ENCODE data around the gene USP49.

The USP49 gene

DNA sequence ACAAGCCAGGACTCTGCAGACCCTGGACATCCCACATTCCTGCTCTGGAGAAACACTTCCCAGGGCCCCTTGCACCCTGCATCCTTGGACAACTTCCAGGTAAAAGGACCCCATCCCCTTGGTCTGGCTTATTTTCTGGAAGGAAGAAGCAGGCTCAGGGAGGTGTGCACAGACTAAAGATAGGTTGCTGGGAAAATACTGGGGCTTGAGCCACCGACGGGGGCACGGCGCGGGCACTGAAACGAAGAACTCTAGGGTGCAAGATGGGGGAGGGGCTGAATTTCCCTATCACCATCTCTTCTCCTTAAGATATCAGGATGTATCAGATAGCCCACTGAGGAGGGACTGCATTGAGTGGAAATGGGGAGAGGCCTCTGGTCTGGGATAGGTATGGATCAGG is 116.3 kb downstream of the USP49 start:
- DNase-seq = no peak

DNA sequence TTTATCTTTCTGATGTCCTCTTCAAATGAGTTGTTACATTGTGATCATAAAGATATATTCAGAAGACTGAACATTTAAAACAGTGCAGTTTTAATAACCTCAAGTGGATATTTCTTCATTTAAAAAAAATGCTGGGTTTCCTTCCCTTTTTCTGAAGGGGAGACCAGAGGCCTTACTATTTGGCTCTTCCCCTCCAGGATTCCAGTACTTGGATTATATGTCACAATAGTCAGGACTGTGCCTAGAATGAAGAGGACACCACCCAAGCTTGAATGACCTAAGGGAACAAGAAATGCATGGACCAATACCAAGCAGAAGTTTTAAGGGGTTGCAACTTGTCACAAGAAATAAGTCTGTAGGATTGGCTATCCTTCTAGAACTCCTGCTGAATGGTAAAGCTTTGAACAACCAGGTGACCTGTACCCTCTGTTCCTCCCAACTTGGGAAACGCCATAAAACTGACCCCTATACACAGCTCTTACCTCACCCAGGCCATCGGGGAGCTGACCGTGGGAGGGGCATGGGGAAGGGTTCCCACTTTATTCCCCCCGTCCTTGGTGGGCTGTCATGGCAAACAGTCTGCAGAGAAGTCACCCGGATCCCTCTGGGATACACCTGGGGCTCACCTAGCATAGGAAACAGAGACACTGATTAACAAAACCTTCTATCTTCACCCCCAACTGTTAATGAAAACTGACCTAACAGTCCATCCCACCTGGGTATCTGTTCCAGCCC is 117.5 kb downstream of the USP49 start:
- no peak for DNase-seq

DNA sequence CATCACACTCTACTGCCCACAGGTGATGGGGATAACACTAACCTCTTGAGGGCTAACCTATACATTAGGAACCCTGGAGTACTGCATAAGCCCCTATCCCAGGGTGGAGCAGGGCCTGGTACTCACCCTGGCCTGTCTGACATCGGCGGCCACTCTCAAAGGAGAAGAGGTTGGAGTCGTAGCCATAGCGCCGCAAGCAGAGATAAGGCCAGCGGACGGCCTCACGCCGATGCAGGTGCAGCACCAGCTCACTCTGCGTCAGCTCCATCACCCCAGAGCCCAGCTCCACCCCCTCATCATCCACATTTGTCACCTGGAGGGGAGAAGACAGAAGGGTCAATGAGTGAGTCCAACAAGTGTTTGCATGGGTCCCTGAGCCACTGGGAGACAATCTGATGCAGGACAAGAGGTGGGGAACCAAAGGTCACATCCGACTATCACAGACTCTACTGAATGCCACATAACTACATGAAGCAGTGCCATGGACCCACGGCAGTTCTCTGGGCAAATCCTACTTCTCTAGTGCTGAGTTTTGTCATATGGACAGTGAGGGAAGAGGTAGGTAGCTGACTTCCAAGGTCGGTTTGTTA is 119.8 kb downstream of the USP49 start:
- no peak for DNase-seq

DNA sequence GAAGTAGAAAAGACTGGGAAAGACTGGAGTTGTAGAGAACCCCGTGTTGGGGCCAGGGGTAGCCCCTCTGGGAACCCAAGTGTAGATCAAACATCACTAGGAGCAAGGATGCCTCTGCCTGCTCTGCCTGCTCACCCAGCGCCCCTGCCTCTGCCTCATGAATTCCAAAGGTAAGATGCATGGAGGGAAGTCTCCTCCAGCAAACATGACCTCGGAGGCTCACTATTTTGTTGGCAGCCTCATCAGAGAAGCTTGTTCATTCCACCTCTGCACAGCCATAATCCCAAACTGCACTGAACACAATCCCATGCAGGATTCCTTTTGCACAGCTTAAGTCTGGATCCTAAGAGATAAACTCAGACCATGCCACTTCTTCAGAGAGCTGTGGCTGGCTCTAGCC is 120.3 kb downstream of the USP49 start:
- no peak for DNase-seq

DNA sequence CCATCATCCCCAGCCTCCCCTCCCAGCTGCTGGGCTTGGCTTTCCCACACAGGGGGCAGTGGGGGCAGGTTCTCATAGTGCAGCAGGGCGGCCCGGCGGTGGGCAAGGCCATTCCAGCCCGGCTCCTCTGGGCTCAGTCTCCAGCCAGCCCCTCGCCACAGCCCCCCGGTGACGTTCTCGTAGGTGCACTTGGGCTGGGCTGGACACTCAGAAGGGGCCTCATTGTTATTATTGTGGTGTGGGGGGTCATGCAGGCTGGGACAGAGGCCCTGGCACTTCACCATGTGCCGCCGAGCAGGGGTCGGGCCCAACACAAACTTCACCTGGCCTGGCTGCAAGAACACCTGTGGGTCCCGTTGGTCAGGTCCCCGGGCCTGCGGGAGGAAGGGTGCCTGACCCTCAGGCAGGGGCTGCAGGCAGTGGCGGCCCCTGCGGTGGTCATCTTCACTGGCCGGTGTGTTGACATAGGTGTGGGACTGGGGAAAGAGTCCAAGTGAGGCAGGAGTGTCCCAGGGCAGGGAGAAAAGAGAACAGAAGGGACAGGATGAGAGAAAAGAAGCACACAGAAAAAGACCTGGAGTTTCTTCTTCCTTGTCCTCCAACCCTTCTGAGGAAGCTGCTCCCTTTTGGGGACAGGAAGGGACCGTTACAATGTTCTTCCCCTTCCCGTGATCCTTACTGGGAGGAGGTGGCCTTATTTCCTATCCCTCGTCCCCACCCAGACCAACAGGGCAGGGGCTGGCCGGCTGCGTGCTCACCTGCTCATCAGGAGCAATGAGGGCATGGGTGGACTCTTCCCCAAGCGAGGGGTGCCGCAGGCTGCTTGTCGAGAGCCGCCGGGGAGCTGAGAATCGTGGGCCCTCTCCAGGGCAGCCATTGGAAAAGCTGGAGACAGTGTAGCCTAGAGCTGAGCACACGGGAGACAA is 123.9 kb downstream of the USP49 start:
- no peak for DNase-seq

DNA sequence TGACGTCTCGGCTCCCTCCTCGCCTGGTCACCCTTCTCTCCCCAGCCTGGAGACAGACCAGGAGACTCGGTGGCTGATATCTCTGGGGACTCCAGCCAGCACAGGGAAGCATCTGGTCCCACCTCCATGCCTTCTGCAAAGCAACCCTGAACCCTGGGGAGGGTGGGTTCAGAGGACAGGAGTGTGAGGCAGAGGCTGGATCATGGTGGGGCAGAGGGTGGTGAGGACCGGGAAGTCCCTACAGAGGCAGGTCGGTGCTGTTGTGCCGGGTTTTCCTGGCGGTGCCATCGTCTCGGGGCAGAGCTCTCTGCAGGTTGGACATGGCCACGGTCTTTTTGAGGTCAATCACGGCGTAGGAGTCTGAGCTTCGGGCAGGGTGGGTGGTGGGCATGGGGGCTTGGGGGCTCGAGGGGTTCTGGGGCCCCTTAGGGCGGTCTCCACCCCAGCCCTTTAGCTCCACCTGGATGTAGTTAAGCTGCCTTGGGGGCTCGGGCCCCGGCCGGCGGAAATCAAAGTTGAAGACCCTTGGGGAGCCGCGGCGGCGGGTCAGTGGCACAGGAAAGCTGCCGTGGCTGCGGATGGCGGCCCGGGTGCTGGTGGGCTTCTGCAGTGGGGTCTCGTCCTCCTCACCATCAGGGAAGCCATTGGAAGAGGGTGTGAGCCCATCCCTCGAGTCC is 124.7 kb downstream of the USP49 start:
- DNase-seq = no peak

DNA sequence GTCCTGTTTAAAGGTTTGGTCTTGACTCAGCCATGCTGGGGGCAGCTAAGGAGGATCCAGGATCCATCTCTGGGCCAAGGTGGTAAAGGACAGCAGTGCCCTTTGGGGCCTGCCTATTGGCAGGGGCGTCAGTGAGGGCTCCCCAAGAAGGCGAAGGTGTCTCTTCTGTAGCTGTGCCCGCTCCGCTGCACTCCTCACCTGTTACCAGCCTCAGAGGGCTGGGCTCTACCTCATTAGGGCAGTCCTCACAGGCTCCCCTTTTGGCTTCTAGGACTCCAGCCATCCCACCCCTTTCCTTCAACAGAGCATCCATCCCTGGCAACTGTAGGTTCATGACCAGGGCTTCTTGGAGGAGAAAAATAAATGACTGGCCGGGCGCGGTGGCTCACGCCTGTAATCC is 125.8 kb downstream of the USP49 start:
- DNase-seq = no peak

DNA sequence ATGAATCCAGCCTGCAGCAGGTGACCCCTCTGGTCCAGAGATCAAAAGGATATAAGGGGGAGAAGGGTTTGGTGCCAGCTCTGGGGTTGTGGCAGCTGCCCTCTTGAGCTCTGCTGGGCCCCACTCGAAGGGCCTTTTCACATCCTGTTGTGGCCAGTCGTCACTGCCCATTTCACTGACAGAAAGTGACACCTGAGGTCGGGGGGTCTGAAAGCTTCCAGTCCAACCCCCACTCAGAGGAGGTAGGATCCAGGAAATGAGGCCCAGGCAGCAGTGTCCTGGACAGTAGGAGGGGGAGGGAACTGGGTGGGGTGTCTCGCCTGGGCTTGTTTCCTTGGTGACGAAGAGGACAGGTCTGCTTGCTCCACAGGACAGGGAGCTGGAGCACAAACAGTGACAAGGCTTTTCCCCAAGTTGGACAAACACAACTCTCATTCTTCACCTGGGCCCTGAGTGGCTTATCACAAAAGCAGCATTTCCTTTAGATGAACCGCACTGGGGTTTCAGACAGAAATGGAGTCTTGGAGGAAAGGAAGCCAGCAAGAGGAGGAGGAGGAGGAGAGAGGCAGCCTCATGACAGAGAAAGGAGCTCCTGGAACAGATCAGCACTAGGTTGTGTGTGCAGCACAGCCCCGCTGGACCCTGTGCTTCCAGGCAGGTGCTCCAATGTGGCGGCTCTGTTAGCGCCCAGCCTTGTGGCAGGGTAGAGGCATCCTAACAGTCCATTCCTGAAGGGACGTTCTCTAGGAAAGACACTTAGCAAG is 126.4 kb downstream of the USP49 start:
- DNase-seq = no peak

DNA sequence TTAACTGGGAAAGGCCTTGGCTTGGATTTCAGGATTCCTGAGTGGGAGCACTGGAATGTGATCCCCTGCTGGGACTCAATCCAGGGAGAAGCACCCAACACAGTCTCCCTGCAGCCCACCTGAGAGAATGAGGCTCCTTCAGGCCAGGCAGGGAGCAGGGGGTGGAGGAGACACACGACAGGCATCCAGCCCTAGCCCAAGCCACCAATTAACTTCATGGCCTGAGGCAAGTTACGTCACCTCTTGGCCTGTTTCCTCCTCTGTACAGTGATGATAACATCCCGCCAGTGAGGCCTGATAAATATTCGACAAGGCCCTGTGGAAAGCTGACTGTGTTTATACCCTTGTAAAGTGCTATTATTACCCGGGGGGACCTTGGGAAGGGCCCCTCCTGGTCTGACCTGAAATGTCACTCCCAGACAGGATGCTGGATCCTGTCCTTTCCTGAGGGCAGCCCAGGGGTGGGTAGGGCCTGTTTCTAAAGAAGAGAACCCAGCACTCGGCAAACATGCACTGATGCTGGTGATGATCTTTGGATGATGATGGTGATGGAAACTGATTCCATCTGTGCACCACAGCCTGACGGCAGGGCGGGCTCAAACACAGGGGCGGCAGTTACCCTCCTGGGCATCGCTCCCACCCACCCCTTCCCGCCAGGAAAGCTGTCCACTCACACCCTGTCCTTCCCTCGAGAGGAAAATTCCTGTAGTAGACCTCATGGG is 127.9 kb downstream of the USP49 start:
- peak; percentile 96 for DNase-seq

DNA sequence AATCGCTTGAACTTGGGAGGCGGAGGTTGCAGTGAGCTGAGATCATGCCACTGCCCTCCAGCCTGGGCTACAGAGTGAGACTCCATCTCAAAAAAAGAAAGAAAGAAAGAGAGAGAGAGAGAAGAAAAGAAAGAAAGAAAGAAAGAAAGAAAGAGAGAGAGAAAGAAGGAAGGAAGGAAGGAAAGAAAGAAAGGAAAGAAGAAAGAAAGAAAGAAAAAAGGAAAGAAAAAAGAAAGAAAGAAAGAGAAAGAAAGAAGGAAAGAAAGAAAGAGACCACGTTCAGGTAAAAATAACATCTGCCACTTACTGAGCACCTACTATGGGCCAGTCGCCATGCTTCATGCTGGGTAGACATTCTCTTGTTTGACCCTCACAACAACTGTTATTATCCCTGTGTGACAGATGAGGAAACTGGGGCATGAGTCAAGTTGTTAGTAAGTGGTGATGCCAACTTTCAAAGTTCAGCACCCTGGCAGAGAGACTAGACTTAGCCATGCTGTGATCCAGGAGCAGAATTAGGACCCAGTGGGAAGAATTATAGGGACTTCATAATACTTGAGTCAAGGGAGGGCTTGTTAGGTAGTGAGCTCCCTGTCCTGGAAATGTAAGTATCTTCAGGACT is 129.0 kb downstream of the USP49 start:
- peak; percentile 25 for DNase-seq

DNA sequence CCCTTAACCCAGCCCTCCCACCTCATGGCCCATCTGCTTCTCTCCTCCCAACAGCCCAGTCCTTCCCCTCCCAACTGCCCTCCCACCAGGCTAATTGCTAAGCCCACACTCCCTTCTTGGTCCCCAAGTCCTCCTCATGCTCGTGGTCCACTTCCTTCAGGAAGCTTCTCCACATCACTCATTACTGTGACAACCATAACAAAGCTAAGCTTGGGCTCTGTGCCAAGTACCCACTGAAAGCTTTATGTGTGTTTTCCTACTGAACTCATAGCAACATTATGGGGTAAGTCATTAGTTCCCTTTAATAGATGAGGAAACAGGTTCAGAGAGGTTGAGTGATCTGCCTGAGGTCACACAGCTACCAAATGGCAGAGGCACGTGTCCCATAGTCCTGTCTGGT is 131.7 kb downstream of the USP49 start:
- DNase-seq = no peak

DNA sequence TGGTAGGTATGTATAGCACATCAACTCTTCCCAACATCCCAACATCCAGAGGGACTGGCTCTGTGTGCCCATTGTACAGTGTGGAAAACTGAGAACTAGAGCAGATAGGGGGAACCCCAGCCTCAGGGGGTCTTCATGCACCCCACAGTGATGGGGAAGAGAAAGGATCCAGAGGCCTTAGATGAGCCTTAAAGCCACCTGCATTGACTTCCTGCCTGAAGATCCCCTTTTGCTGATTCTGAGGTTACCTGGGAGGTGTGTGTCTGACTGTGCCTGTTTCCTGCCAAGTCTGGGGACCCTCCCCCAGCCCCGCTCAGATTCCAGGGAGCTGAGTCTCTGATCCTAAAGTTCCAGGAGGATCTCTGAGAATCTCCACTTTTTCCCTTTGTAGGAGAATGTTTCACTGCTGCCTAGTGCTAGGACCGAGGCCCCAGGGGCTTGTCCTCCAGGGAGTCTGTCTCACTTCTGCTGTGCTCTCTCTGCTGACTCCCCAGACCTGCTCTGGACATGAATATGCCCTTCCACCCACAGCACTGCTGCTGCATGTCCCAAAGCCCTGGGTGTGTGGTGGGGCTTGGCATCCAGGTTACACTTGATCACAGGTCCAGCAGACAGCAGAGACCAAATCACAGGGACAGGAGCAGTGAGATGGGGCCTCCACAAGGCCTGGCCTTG is 135.1 kb downstream of the USP49 start:
- DNase-seq = no peak

DNA sequence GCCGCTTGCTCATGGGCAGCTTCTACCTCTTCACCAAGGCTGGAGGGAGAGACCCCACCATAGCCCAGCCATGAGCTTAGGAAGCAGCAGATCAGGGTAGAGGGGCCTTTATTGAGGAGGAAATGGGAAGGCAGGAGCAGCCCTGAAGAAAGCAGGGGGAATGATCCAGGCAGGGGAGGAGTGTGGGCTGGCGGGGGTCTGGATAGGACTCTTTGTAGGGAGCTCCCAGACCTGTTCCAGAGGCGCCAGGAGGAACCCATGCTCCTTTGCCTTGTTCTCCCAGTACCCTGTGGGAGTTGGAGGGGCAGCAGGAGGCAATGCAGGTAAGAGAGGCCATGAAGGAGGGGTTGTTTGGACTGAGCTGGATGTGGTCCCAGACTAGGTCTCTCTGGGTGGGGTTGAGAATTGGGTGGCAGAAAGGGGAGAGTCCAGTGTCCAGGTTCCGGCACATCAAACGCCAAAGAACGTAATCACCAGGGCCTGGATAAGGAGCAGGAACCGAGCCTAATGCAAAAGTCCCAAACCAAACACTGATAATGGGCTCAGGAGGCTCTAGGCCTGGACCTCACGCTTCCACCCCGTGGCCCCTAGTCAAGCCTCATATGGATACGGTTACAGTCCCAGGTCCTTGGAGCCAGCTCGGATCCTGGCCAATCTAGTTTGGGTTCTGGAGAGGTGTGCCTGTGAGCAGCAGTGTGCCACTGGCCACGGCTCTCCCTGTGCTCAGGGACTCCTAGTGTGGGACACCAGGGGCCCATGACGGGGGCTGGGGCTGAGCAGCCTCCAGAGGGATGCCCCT is 135.9 kb downstream of the USP49 start:
- DNase-seq = no peak

DNA sequence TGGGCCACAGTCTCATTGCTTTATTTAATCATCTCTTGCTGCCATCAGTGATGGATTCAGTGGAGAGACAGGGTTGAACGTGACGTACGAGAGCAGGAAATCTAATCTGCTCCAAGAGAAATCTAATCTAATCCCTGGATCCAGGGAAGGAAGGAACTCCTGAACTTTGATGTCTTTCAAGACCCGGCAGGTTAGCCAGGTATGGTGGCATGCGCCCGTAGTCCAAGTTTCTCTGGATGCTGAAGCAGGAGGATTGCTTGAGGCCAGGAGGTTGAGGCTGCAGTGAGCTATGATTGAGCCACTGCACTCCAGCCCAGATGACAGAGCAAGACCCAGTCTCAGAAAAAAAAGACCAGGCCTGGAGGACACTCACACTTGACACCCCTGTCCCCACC is 136.5 kb downstream of the USP49 start:
- no peak for DNase-seq

DNA sequence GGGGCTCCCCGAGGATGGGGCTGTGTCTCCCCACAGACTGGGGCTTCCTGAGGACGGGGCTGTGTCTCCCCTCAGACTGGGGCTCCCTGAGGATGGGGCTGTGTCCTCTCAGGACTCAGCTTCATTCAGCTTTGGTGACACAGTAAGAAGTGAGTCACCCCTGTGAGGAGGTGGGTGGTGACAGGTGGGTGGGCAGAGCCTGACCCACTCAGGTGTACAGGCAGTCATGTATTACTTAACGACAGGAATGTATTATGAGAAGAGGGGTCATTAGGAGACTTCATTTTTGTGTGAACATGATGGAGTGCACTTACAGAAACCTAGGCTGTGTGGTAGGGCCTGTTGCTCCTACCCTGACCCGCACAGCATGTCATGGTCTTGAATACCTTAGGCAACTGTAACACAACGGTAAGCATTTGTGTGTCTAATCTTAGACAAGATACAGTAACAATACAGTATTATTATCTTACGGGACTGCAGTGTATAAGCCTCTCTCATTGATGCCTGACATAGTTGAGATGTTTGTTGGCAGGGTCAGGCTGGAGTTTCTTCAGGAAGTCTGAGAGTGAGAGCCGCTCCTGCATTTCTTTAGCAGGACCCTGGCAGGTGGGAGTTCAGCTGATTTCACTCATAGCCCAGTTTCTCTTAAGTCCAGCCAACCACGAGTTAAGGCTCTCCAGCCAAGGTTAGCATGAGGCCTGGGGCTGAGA is 137.1 kb downstream of the USP49 start:
- DNase-seq = no peak

DNA sequence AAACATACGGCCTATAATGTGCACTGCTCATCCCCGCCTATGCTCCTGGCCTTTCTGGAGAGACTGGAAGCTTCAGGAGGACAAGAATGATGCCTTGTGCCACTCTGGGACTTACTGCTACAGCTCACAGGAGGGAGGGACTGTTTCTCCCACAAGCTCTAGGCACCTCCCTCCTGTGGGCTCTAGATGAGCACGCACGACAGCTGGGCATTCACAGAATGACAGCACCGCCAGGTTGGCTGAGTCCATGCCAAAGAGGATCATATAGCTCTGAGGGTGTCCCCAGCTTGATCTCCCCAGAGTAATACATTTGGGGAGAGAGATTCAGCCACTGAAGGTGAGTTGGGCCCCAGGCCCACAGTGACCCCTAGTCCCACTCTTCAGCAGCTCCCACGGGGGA is 137.9 kb downstream of the USP49 start:
- DNase-seq = no peak

DNA sequence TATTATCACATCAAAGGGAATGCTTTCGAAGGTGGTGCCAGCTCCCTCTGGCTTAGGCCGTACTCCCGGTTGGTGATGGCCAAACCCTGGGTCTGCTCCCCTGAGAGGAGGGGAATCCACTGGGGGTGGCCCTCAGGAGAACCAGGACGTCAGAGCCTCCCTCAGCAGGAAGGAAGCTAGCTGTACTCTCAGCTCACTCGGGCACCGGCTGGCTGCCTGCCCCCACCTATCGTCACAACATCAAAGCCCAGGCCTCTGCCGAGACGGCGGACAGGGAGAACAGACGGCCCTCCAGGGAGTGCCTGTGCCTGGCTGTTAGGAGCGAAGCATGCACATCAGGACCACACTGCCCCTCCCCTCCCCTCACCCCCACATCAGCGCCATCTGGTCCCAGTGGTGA is 138.8 kb downstream of the USP49 start:
- DNase-seq = no peak

DNA sequence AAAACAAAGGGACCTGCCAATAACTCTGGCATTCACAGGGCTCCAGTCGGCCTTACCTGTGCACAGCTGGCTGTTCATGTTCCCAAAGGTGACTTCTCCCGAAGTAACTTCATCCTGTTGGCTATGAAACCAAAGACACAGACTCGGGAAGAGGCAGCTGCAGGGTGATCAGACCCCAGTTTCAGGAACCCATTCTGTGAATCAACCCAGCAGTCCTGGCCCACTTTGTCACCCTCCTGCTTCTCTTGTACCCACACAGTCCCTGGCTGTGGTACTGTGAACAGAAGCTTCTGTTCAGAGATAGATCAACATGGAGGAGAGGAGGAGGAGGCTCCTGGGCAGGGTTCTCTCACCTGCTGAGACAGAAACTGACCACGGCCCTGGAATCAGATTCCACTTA is 139.3 kb downstream of the USP49 start:
- no peak for DNase-seq

DNA sequence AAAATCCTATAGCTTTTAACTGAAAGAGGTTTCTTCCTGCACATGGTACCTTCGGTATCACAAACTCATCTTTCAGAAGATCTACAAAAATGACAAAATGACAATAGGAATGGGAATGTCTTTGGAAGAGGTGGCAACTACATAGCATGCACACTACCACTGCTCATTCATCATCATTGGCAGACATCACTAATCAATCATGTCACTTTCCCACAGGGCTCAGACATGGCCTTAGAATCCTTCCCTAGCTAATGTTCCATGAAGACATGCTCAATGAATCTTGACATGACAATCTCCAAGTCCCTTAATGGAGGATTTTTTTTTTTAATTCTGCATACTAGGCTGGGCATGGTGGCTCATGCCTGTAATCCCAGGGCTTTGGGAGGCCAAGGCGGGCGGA is 144.8 kb downstream of the USP49 start:
- DNase-seq = no peak
